KMS-11 (cell line): ENCODE measurements around the gene MYO3B.

ENCODE experiments used
- H2AFZ ChIP-seq: fragments of 200-600 bp; sonication (generic); 2 replicates; pipeline ENCODE4 v1.6.1; 2016; ENCODE audit warnings: antibody characterized with exemption, mixed run types, low read depth
- H3K27ac ChIP-seq: fragments of 200-600 bp; sonication (generic); 2 replicates; pipeline ENCODE4 v1.6.1; 2016; ENCODE audit warnings: mild to moderate bottlenecking, mixed run types
- H3K27me3 ChIP-seq: fragments of 200-600 bp; sonication (generic); 2 replicates; pipeline ENCODE4 v1.6.1; 2017; ENCODE audit warnings: mild to moderate bottlenecking, low read depth, mixed run types, moderate library complexity; ENCODE audit not compliant: insufficient read depth
- H3K36me3 ChIP-seq: fragments of 200-600 bp; sonication (generic); 2 replicates; pipeline ENCODE4 v1.6.1; 2017; ENCODE audit warnings: mild to moderate bottlenecking, mixed run types; ENCODE audit not compliant: insufficient read depth
- H3K4me1 ChIP-seq: fragments of 200-600 bp; sonication (generic); 2 replicates; pipeline ENCODE4 v1.6.1; 2016; ENCODE audit warnings: mild to moderate bottlenecking, low read depth, mixed run types; ENCODE audit not compliant: poor library complexity, severe bottlenecking
- H3K4me2 ChIP-seq: fragments of 200-600 bp; sonication (generic); 2 replicates; pipeline ENCODE4 v1.7.0; 2016; ENCODE audit warnings: mild to moderate bottlenecking, mixed run types
- H3K4me3 ChIP-seq: fragments of 200-600 bp; sonication (generic); IDR thresholded peaks from 2 replicates; pipeline ENCODE4 v1.6.1; 2017; ENCODE audit warnings: low read depth, low read length, mixed read lengths; ENCODE audit not compliant: insufficient read depth
- H3K79me2 ChIP-seq: fragments of 200-600 bp; sonication (generic); 2 replicates; pipeline ENCODE4 v1.6.1; 2016; ENCODE audit warnings: low read depth, mixed run types; ENCODE audit not compliant: insufficient read depth
- H3K9ac ChIP-seq: fragments of 200-600 bp; sonication (generic); 2 replicates; pipeline ENCODE4 v1.6.1; 2016; ENCODE audit warnings: mild to moderate bottlenecking, mixed run types
- H4K20me1 ChIP-seq: fragments of 200-600 bp; sonication (generic); 2 replicates; pipeline ENCODE4 v1.6.1; 2016; ENCODE audit warnings: mild to moderate bottlenecking, mixed run types; ENCODE audit not compliant: insufficient read depth
- TF ChIP-seq, protein P1 (sequence below): fragments of 200-600 bp; sonication (generic); conservative IDR thresholded peaks from 2 replicates; pipeline ENCODE4 v1.6.1; 2017; ENCODE audit warnings: low read depth, mild to moderate bottlenecking, antibody characterized with exemption, low read length, moderate library complexity, mixed read lengths

The MYO3B gene

DNA sequence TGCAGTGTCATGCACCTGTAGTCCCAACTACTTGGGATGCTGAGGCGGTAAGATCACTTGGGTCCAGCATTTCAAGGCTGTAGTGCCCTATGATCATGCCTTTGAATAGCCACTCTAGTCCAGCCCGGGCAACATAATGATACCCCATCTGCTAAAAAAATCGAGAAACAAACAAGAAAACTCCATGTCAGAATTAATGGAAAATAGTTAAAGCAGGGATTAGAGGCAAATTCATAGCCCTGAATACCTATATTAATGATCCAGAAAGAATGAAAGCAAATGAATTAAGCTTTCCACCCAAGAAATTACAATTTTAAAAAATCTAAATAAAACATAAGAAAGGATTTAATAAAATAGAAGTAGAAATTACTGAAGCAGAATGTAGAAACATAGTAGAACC, 143.0 kb downstream of the MYO3B start:
- no peak overlapping the region for H3K4me3 ChIP-seq
- H3K27me3 ChIP-seq: no peaks in the 10 kb centered on the region
- no peak overlapping the region for H3K27ac ChIP-seq
- no peaks in the 10 kb centered on the region for H3K36me3 ChIP-seq
- H3K9ac ChIP-seq: no peak overlapping the region
- no peak overlapping the region for H3K4me2 ChIP-seq
- H3K4me1 ChIP-seq: no peaks in the 10 kb centered on the region
- no peaks in the 10 kb centered on the region for H3K79me2 ChIP-seq
- TF ChIP-seq, protein P1, sequence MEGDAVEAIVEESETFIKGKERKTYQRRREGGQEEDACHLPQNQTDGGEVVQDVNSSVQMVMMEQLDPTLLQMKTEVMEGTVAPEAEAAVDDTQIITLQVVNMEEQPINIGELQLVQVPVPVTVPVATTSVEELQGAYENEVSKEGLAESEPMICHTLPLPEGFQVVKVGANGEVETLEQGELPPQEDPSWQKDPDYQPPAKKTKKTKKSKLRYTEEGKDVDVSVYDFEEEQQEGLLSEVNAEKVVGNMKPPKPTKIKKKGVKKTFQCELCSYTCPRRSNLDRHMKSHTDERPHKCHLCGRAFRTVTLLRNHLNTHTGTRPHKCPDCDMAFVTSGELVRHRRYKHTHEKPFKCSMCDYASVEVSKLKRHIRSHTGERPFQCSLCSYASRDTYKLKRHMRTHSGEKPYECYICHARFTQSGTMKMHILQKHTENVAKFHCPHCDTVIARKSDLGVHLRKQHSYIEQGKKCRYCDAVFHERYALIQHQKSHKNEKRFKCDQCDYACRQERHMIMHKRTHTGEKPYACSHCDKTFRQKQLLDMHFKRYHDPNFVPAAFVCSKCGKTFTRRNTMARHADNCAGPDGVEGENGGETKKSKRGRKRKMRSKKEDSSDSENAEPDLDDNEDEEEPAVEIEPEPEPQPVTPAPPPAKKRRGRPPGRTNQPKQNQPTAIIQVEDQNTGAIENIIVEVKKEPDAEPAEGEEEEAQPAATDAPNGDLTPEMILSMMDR: no peak
- no peaks in the 10 kb centered on the region for H4K20me1 ChIP-seq
- H2AFZ ChIP-seq: no peak overlapping the region

DNA sequence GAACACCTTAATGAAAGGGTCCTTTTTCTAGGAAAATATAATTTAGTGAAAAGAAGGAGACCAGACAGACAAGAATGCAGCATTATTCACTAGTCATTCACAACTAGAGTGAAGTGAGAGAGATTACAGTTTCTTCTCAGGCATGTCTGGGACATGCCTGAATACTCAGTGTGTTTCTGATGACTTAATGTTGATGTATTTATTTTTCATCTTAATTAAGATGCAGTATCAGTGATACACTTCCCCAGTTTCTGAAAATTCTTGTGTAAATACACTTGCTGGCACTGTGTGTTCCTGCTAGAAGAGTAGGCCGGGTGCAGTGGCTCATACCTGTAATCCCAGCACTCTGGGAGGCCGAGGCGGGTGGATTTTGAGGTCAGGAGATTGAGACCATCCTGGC, 143.6 kb downstream of the MYO3B start:
- no peak overlapping the region for H3K4me3 ChIP-seq
- H3K27ac ChIP-seq: no peak overlapping the region
- no peaks in the 10 kb centered on the region for H3K27me3 ChIP-seq
- H3K79me2 ChIP-seq: no peaks in the 10 kb centered on the region
- no peaks in the 10 kb centered on the region for H4K20me1 ChIP-seq
- no peak overlapping the region for H3K9ac ChIP-seq
- H2AFZ ChIP-seq: no peak overlapping the region
- H3K4me1 ChIP-seq: no peaks in the 10 kb centered on the region
- H3K4me2 ChIP-seq: no peak overlapping the region
- no peaks in the 10 kb centered on the region for H3K36me3 ChIP-seq
- TF ChIP-seq, protein P1: no peak

- H3K4me2 ChIP-seq: no peak overlapping the region
- no peak overlapping the region for H3K27ac ChIP-seq
- no peaks in the 10 kb centered on the region for H3K79me2 ChIP-seq
- no peaks in the 10 kb centered on the region for H4K20me1 ChIP-seq
- H3K4me3 ChIP-seq: no peak overlapping the region
- H2AFZ ChIP-seq: no peak overlapping the region
- no peaks in the 10 kb centered on the region for H3K27me3 ChIP-seq
- no peak overlapping the region for H3K9ac ChIP-seq
- H3K4me1 ChIP-seq: no peaks in the 10 kb centered on the region
- H3K36me3 ChIP-seq: no peaks in the 10 kb centered on the region
- TF ChIP-seq, protein P1: no peak
These were observed 144.3 kb downstream of the MYO3B start for GRCh38 chr2:170322140-170322766.

- Histone ChIP-seq H3K4me1 (no peaks in the 10 kb centered on the region), H2AFZ (no peak overlapping the region), H3K27ac (no peak overlapping the region), H3K27me3 (no peaks in the 10 kb centered on the region), H3K36me3 (no peaks in the 10 kb centered on the region), H3K79me2 (no peaks in the 10 kb centered on the region), H3K4me3 (no peak overlapping the region), H3K9ac (no peak overlapping the region), H3K4me2 (no peak overlapping the region), H4K20me1 (no peaks in the 10 kb centered on the region)
- TF ChIP-seq, protein P1: no peak
These were observed 145.8 kb downstream of the MYO3B start for GRCh38 chr2:170323743-170324142.
